Stimulated activated CD4-positive, alpha-beta T cell treated with anti-CD3 and anti-CD28 coated beads, Interleukin-12 subunit alpha, Interleukin-12 subunit beta, amount 100 ng/mL, for 4 hours (primary cell): ENCODE measurements around the gene PARP4.
"Not testable (repeated sequence)": the region's sequence is repeated elsewhere in the genome, so short reads cannot be mapped to it uniquely, and the experiment has no call there.

Experiments used
- DNase-seq: peaks from one replicate; pipeline ENCODE4 v3.0.0-alpha.2; 2020

Gene PARP4

GRCh38 chr13:24505256-24505655, 7.3 kb downstream of the PARP4 start:
- DNase-seq, result no peak

GRCh38 chr13:24503379-24503696, 9.2 kb downstream of the PARP4 start:
- no peak for DNase-seq

- no peak for DNase-seq
These were observed 9.8 kb downstream of the PARP4 start for GRCh38 chr13:24502533-24503378.

- no peak for DNase-seq
These were observed 11.6 kb downstream of the PARP4 start for GRCh38 chr13:24500977-24501376.

GRCh38 chr13:24497742-24498141, 14.8 kb downstream of the PARP4 start:
- no peak for DNase-seq

- DNase-seq, result not testable (repeated sequence)
These were observed 16.3 kb downstream of the PARP4 start for GRCh38 chr13:24496295-24496694.

- no peak for DNase-seq
These were observed 17.3 kb downstream of the PARP4 start for GRCh38 chr13:24495151-24495729.

- DNase-seq, result no peak
These were observed 19.2 kb downstream of the PARP4 start for GRCh38 chr13:24493356-24493755.

- DNase-seq, result no peak
These were observed 20.7 kb downstream of the PARP4 start for GRCh38 chr13:24491845-24492244.

- DNase-seq, result no peak
These were observed 22.9 kb downstream of the PARP4 start for GRCh38 chr13:24489721-24490120.

- not testable (repeated sequence) for DNase-seq
These were observed 24.5 kb downstream of the PARP4 start for GRCh38 chr13:24488092-24488491.

GRCh38 chr13:24486017-24486657, 26.4 kb downstream of the PARP4 start:
- DNase-seq, result not testable (repeated sequence)

GRCh38 chr13:24473686-24474085, 38.9 kb downstream of the PARP4 start:
- DNase-seq, result no peak

- not testable (repeated sequence) for DNase-seq
These were observed 40.4 kb downstream of the PARP4 start for GRCh38 chr13:24472129-24472528.

- no peak for DNase-seq
These were observed 49.5 kb downstream of the PARP4 start for GRCh38 chr13:24463078-24463477.

- no peak for DNase-seq
These were observed 52.3 kb downstream of the PARP4 start for GRCh38 chr13:24460256-24460655.

- DNase-seq, result no peak
These were observed 52.9 kb downstream of the PARP4 start for GRCh38 chr13:24459726-24460125.

GRCh38 chr13:24459234-24459633, 53.3 kb downstream of the PARP4 start:
- no peak for DNase-seq

GRCh38 chr13:24458736-24459135, 53.8 kb downstream of the PARP4 start:
- no peak for DNase-seq

- DNase-seq, result no peak
These were observed 56.2 kb downstream of the PARP4 start for GRCh38 chr13:24456396-24456795.

GRCh38 chr13:24454056-24454455, 58.5 kb downstream of the PARP4 start:
- DNase-seq, result no peak

GRCh38 chr13:24452044-24452443, 60.5 kb downstream of the PARP4 start:
- DNase-seq, result no peak

- DNase-seq, result no peak
These were observed 62.0 kb downstream of the PARP4 start for GRCh38 chr13:24450530-24450929.

GRCh38 chr13:24444851-24445250, 67.7 kb downstream of the PARP4 start:
- not testable (repeated sequence) for DNase-seq
